ENCODE results near the gene TMTC4.

TMTC4 gene

GRCh38 chr13:100673713-100674571 lies 653 bp downstream of the TMTC4 start (continued):
- TF ChIP-seq ZNF404 (tag by site-specific recombination; IDR thresholded peaks at IDR 0.05) (no peak), ZNF664 (tag by site-specific recombination; IDR thresholded peaks at IDR 0.05) (no peak), ZIC2 (tag by site-specific recombination; IDR thresholded peaks at IDR 0.05) (peak; percentile 71), ZNF132 (tag by site-specific recombination; IDR thresholded peaks at IDR 0.05; ENCODE audit: borderline replicate concordance) (no peak), HOXD13 (CRISPR knock-in tag; IDR thresholded peaks at IDR 0.05; ENCODE audit: borderline replicate concordance) (no peak), ZNF239 (tag by site-specific recombination; IDR thresholded peaks at IDR 0.05) (no peak), ZNF221 (tag by site-specific recombination; IDR thresholded peaks at IDR 0.05; ENCODE audit: borderline replicate concordance) (no peak), ZNF112 (tag by site-specific recombination; IDR thresholded peaks at IDR 0.05) (no peak), ZNF362 (tag by site-specific recombination; IDR thresholded peaks at IDR 0.05) (no peak), ZNF530 (tag by site-specific recombination; IDR thresholded peaks at IDR 0.05; ENCODE audit: low read depth) (no peak), ZBTB20 (tag by site-specific recombination; IDR thresholded peaks at IDR 0.05) (peak; percentile 21; the same call in 1 of the 2 replicates), HOXC10 (CRISPR knock-in tag; IDR thresholded peaks at IDR 0.05) (0 out of 2 replicates have a peak, but pooled peaks have one; percentile 32), ZNF830 (tag by site-specific recombination; IDR thresholded peaks at IDR 0.05; ENCODE audit: low read depth) (no peak), ZNF529 (tag by site-specific recombination; IDR thresholded peaks at IDR 0.05; ENCODE audit: insufficient replicate concordance) (no peak), WT1 (tag by site-specific recombination; IDR thresholded peaks at IDR 0.05) (no peak; the same call in 1 of the 2 replicates), FEZF1 (tag by site-specific recombination; IDR thresholded peaks at IDR 0.05) (no peak), ZNF121 (tag by site-specific recombination; IDR thresholded peaks at IDR 0.05) (no peak), ZBTB44 (tag by site-specific recombination; IDR thresholded peaks at IDR 0.05) (no peak), YY2 (tag by site-specific recombination; IDR thresholded peaks at IDR 0.05) (no peak), ZBTB17 (tag by site-specific recombination; IDR thresholded peaks at IDR 0.05) (peak; percentile 48; the same call in 1 of the 2 replicates), ZNF248 (tag by site-specific recombination; IDR thresholded peaks at IDR 0.05) (no peak), ZSCAN23 (tag by site-specific recombination; IDR thresholded peaks at IDR 0.05) (no peak), ZNF785 (tag by site-specific recombination; IDR thresholded peaks at IDR 0.05) (no peak), ZNF621 (tag by site-specific recombination; IDR thresholded peaks at IDR 0.05) (no peak), ZNF155 (tag by site-specific recombination; IDR thresholded peaks at IDR 0.05) (no peak), TRIM28 (IDR thresholded peaks at IDR 0.05; ENCODE audit: borderline replicate concordance, low read length) (no peak), ZNF561 (tag by site-specific recombination; IDR thresholded peaks at IDR 0.05; ENCODE audit: borderline replicate concordance) (no peak), ZNF791 (tag by site-specific recombination; IDR thresholded peaks at IDR 0.05) (no peak), KLF16 (tag by site-specific recombination; IDR thresholded peaks at IDR 0.05) (no peak), ZNF214 (tag by site-specific recombination; IDR thresholded peaks at IDR 0.05; ENCODE audit: borderline replicate concordance) (no peak), ZBTB1 (tag by site-specific recombination; IDR thresholded peaks at IDR 0.05) (no peak), GLI2 (tag by site-specific recombination; IDR thresholded peaks at IDR 0.05; ENCODE audit: borderline replicate concordance, low read depth) (no peak), SP7 (tag by site-specific recombination; IDR thresholded peaks at IDR 0.05) (peak; percentile 47; the same call in 1 of the 2 replicates), ZNF169 (tag by site-specific recombination; IDR thresholded peaks at IDR 0.05) (no peak), ZNF544 (tag by site-specific recombination; IDR thresholded peaks at IDR 0.05) (no peak)
- TF ChIP-seq, protein P1, sequence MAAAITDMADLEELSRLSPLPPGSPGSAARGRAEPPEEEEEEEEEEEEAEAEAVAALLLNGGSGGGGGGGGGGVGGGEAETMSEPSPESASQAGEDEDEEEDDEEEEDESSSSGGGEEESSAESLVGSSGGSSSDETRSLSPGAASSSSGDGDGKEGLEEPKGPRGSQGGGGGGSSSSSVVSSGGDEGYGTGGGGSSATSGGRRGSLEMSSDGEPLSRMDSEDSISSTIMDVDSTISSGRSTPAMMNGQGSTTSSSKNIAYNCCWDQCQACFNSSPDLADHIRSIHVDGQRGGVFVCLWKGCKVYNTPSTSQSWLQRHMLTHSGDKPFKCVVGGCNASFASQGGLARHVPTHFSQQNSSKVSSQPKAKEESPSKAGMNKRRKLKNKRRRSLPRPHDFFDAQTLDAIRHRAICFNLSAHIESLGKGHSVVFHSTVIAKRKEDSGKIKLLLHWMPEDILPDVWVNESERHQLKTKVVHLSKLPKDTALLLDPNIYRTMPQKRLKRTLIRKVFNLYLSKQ (tag by site-specific recombination; IDR thresholded peaks at IDR 0.05; ENCODE audit: borderline replicate concordance), result no peak
- TF ChIP-seq, protein P2, sequence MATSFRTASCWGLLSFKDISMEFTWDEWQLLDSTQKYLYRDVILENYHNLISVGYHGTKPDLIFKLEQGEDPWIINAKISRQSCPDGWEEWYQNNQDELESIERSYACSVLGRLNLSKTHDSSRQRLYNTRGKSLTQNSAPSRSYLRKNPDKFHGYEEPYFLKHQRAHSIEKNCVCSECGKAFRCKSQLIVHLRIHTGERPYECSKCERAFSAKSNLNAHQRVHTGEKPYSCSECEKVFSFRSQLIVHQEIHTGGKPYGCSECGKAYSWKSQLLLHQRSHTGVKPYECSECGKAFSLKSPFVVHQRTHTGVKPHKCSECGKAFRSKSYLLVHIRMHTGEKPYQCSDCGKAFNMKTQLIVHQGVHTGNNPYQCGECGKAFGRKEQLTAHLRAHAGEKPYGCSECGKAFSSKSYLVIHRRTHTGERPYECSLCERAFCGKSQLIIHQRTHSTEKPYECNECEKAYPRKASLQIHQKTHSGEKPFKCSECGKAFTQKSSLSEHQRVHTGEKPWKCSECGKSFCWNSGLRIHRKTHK (tag by site-specific recombination; IDR thresholded peaks at IDR 0.05), result no peak
